NCI-H1417 (cell line): ENCODE results near the gene SLC26A9.
"Not testable (repeated sequence)": the region's sequence is repeated elsewhere in the genome, so short reads cannot be mapped to it uniquely, and the experiment has no call there.

Source experiments
- DNase-seq, 3 experiments: peaks; one replicate each; lab custom pipeline; 2025; lab: John Stamatoyannopoulos, UW

The SLC26A9 gene

GRCh38 chr1:205924460-205924790 lies 18.8 kb downstream of the SLC26A9 start:
- DNase-seq = no peak

- DNase-seq = no peak
Measured at GRCh38 chr1:205923651-205924459, 19.4 kb downstream of the SLC26A9 start.

GRCh38 chr1:205922806-205923205 lies 20.4 kb downstream of the SLC26A9 start:
- DNase-seq = no peak

- no peak for DNase-seq
Measured at GRCh38 chr1:205922314-205922713, 20.9 kb downstream of the SLC26A9 start.

- DNase-seq = no peak
Measured at GRCh38 chr1:205921570-205921909, 21.7 kb downstream of the SLC26A9 start.

GRCh38 chr1:205920861-205921569 lies 22.2 kb downstream of the SLC26A9 start:
- DNase-seq = no peak

- peak in 2 of 3 experiments; percentile 40 to 99 for DNase-seq
Measured at GRCh38 chr1:205920159-205920558, 23.1 kb downstream of the SLC26A9 start.

- peak; percentile 64 to 96 (median 88) for DNase-seq
Measured at GRCh38 chr1:205918955-205919746, 24.1 kb downstream of the SLC26A9 start.

- no peak for DNase-seq
Measured at GRCh38 chr1:205917466-205918238, 25.6 kb downstream of the SLC26A9 start.

- no peak for DNase-seq
Measured at GRCh38 chr1:205916541-205916940, 26.7 kb downstream of the SLC26A9 start.

GRCh38 chr1:205915354-205915990 lies 27.8 kb downstream of the SLC26A9 start:
- DNase-seq = no peak

GRCh38 chr1:205914730-205915129 lies 28.5 kb downstream of the SLC26A9 start:
- no peak for DNase-seq

GRCh38 chr1:205914155-205914507 lies 29.1 kb downstream of the SLC26A9 start:
- DNase-seq = no peak

- no peak for DNase-seq
Measured at GRCh38 chr1:205913451-205914154, 29.7 kb downstream of the SLC26A9 start.

- peak in 1 of 3 experiments; percentile 57 for DNase-seq
Measured at GRCh38 chr1:205907794-205908193, 35.5 kb downstream of the SLC26A9 start.

GRCh38 chr1:205905095-205905494 lies 38.2 kb downstream of the SLC26A9 start:
- DNase-seq = not testable (repeated sequence)

GRCh38 chr1:205896351-205896750 lies 46.9 kb downstream of the SLC26A9 start:
- DNase-seq = no peak

- DNase-seq = not testable (repeated sequence)
Measured at GRCh38 chr1:205894119-205894518, 49.1 kb downstream of the SLC26A9 start.

GRCh38 chr1:205892175-205892574 lies 51.1 kb downstream of the SLC26A9 start:
- DNase-seq = not testable (repeated sequence)

GRCh38 chr1:205891481-205891880 lies 51.8 kb downstream of the SLC26A9 start:
- DNase-seq = not testable (repeated sequence)

GRCh38 chr1:205890631-205891030 lies 52.6 kb downstream of the SLC26A9 start:
- not testable (repeated sequence) for DNase-seq
